Activated CD8-positive, alpha-beta memory T cell treated with anti-CD3 and anti-CD28 coated beads, Interleukin-2, amount 50 U/mL, for 24 hours (primary cell): Measurements from ENCODE around the gene KRT6C.
"Not testable (repeated sequence)": the region's sequence is repeated elsewhere in the genome, so short reads cannot be mapped to it uniquely, and the experiment has no call there.

Experiments
- DNase-seq: peaks from one replicate; pipeline ENCODE4 v3.0.0-alpha.2; 2020; ENCODE audit errors: extremely low read depth

Gene KRT6C

DNA sequence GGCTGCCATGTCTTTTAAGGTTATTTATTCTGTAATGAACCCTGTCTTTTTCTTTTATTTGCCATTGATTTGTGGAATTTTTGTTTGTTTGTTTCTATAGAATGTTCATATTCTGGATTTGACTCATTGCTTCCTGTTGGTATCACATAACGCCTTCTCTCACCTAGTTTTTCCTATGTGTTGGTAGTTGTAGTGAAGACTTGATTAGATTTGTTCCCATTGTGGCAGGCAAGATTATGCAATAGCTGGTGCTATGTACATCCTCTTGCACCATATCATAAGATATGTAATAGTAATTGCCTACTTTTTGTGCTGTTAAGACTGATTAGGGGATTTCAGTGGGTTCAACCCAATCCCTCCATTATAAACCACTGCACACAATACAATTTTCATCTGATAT lies 17.8 kb downstream of the KRT6C start:
- DNase-seq: no peak

GRCh38 chr12:52454411-52455201 lies 19.0 kb downstream of the KRT6C start:
- no peak for DNase-seq

DNA sequence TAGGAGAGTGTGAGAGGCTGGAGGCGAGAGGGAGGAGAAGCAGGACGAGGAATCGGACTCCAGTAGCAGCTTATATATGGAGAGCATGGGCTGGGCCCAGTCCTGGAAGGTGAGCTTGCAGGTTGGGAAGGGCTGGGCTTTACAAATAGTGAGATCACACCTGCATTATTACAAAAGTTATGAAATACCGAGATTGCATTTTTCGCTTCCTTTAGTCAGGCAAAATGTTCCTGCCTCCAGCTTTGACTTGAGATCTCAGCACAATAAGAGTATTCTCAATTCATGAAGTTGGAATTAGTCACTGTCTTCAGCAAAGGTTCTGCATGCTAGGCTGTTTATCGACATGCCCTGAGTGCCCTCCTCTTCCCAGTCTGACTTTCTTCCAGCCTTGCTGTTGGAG lies 21.5 kb downstream of the KRT6C start, which contains the start of gene KRT6B:
TSS of gene KRT6B (minus strand) at position 46 of the 400 bp plus-strand sequence. CDS start 68 bp downstream, outside the sequence.
- DNase-seq: no peak

DNA sequence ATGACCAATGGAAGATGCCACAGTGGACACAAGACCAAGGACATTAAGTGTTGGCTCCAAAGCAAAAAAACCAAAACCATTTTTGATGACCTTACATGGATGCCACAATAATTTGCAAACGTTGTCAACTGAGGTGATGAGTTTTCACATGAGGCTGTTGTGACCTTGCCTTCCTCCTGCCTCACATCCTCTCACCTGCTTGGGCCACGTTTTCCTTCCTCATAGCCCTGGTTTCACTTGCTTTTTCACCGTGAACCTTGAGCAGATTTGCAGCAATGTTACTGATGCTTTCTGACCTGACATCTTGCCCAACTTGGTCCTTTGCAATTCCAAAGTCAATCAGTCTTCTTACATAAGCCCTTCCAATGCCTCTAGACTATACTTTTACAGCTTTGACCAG lies 25.4 kb downstream of the KRT6C start:
- DNase-seq: no peak

DNA sequence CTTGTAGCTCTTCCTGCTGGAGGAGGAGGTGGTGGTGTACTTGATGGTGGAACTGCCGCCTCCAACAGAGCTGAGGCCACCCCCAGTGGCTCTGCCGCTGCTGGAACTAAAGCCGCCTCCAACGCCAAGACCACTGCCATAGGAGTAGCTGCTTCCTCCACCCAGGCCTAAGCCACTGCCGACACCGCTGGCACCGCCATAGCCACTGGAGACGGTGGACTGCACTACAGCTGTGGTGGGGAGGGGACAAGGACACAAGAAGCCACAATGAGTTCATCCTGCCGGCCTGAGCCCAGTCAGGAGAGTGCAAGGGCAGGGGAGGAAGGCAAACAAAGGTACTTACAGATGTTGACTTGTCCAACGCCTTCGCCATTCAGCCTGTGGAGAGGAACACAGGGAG lies 26.4 kb downstream of the KRT6C start:
- DNase-seq: not testable (repeated sequence)

DNA sequence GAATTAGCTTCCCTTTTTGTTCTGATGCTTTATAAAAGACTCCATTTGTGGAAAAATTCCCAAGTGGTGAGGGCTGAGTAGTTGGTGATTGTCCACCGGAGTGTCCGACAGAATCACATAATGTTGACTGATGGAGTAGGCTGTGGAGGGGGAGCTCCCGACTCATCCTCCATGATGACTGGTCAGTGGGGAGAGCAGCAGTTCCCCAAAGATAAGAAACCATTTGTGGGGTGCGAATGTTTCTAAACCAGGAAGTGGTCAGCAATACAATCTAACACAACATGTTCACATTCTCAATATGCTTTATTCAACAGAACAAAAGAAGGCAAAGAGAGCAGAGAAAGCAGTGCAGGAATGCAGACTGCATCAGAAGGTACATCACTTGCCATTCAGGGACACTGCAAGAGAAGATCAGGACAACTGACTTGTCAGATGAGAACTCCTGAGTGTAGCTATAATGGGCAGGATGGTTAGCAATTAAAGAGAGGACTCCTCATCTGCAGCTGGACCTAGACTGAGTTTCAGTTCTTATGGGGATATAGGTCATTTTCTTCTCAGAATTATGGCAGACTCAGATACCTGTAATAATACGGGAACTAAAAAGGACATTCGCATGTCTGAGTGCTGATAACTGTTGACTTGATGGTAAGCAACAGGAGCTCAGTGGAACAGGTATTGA lies 27.1 kb downstream of the KRT6C start:
- no peak for DNase-seq

GRCh38 chr12:52445876-52446275 lies 27.7 kb downstream of the KRT6C start:
- DNase-seq: no peak

DNA sequence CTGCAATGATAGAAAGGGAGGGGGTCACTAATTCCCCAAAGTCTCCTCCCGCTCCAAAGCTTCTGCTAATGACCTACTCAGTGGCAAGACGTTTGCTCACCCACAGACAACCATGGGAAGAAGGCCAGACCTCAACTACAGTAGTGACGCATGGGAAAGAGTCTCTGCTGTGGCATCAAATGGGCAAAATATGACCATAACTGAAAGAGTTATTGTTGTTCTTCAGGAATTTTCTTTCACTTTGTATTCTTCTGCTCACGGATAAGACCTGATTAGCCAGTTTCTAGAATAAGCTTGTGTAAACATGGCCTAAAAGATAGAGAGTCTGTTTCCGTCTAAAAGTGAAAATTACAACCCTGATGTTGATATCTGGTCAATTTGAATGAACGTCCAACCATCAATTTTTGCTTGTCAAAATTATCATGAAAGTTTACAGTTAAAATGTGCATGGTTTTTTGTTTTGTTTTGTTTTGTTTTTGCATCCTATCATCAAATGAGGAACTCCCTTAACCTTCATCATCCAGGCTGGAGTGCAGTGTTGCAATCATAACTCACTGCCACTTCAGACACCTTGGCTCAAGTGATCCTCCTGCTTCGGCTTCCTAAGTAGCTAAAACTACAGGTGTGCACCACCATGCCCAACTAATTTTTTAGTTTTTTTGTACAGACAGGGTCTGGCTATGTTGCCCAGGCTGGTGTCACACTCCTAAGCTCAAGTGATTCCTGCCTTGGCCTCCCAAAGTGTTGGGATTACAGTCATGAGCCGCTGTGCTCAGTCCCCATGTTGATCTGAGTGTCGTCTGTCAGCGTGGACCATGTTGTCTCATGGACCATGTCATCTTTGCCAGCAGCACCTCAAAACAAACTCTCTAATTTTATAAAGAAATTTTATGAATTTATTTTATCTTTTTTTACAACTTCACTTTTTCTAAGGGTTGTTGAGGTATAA lies 28.7 kb downstream of the KRT6C start:
- no peak for DNase-seq

DNA sequence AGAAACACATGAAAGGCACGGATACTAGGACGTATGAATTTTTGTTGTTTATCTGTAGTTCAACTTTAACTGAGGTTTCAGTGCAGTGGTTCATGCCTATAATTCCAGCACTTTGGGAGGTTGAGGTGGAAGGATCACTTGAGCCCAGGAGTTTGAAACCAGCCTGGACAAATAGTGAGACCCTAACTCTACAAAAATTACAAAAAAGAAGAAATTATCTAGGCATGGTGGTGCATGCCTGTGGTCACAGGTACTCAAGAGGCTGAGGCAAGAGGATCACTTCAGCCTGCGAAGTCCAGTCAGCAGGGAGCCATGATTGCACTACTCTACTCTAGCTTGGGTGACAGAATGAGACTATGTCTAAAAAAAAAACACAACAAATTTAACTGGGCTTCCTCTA lies 29.6 kb downstream of the KRT6C start:
- no peak for DNase-seq

- no peak for DNase-seq
These were observed 31.0 kb downstream of the KRT6C start for GRCh38 chr12:52442600-52443061.

DNA sequence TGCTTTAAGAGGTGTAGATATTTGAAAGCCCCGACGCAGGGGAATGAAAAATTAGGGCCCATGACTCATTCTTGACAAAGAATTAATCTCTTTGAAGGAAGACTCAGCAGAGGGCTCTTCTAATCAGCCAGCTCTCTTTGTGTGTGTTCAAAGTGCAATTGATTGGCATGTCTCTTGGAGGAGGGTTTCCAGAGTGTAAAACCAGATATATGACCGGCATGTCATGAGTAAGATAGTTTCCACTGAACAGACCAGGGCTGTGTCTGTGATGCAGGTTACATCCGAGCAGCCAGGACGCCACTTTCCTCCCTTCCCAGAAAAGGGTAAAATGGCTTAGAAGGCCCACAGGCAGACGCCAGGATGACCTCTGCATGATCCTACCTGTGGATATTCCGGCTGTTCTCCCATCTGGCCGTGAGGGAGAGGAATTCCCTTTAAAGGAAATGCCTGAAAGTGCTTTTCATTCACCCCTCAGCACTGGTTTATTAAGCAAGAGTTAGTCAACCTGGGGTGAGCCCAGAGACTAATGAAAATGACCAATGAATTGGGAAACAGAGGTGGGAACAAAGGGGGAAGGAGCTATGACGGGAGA lies 32.2 kb downstream of the KRT6C start:
- no peak for DNase-seq

GRCh38 chr12:52440821-52441319 lies 32.7 kb downstream of the KRT6C start:
- no peak for DNase-seq

DNA sequence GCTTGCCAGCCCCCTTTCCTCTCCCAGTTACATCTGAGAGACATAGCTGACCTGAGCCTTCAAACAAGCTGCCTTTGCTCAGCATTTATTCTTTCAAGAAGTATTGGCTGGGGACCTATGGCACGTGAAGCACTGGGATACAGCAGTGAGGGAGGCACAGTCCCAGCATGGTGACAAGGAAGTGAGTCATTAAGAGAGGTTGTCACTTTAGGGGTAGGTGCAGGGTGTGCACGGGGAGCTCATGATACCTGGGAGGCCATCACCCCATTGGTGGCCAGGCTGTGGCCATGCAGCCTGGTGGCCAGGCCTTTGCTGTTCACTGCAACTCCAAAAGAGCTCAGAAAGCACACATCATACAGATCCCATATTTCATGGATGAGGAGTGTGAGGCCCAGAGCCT lies 33.8 kb downstream of the KRT6C start:
- DNase-seq: no peak

GRCh38 chr12:52439420-52439819 lies 34.2 kb downstream of the KRT6C start:
- DNase-seq: no peak

DNA sequence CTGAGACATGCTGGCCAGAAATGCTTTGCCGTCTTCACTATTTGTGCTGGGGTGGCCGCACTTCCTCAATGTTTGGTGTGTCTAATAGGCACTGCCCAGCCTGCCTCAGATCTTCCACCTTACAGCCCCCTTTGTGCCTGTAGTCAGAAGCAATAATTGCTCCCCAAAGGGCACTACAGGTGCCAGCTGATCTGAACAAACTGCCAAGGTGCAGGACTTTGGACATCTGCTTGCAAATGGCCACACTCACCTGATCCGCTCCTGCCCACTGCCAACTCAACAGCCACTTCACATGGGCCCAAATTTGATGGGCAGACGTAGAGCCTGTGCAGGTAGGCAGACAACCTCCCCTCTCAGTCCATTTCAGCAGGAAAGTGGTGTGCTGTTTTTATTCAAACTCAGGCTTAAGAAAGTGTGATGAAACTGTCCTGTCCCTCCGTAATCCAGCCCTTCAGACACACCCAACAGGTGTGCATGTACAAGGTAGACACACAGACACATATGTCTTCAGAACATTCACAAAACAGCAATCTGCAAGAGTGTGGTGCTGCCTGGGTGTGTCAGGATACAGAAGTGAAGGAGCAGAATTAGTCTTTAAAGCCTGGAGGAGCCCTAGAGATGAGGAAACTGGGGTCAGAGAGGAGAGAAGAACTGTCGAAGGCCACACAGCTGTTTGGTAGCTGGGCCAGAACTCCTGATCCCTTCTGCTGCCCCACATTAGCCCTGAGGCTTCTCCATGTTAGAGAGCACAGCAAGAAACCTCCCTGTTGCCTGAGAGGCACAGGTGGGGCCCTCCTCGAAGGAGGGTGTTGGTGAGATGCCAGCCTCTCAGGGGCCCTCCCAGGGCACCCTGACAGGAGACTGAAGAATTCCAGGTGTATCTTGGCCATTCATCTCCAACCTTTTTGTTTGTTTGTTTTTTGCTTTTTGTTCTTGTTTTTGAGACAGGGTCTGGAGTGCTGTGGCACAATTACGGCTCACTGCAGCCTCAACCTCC lies 35.0 kb downstream of the KRT6C start:
- DNase-seq: no peak

- DNase-seq: no peak
These were observed 36.1 kb downstream of the KRT6C start for GRCh38 chr12:52437508-52437907.

DNA sequence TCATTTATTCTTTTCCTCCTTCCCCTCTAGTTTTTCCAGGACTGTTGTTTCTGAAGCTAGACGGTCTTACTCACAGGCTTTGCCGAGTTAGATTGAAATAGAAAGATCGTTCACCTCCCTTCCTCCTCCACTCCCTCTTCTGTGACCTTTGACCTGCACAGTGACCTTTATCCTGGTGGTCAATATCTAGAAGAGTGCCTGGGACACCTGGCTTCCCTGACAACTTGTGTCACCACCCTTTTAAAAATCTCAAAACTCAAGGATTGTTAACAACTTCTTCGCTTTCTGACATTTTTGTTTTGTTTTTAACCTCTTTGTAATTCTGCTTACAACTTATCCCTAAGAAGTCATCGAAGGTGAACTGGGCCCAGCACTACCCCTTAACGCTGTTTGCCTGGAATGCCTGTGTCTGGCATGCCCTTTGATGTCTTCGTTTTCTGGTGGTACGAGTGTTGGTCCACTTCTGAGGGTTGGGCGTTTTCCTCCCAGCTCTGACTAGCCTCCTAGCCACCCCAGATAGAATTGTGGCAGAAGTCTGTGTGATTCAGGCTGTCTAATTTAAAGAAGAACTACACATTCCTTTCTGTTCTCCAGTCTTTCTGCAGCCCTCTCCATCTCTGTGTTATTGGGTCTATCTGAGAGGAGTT lies 36.7 kb downstream of the KRT6C start:
- no peak for DNase-seq

- DNase-seq: no peak
These were observed 37.4 kb downstream of the KRT6C start for GRCh38 chr12:52436000-52436827.

DNA sequence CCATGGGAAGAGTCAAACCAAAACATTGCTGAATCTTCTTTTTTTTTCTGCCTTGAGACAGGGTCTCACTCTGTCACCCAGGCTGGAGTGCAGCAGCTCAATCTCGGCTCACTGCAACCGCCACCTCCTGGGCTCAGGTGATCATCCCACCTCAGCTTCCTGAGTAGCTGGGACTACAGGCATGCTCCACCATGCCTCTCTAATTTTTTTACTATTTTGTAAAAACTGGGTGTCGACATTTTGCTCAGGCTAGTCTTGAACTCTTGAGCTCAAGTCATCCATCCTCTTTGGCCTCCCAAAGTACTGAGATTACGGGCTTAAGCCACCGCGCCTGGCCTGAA lies 38.0 kb downstream of the KRT6C start:
- no peak for DNase-seq
